D721Med (cell line): ENCODE measurements around the gene IDH2.

Experiments
- DNase-seq: peaks from one replicate; pipeline ENCODE4 v3.0.0; 2011; ENCODE audit warnings: low spot score; ENCODE audit not compliant: insufficient read length
- FAIRE-seq: peaks from 2 replicates; lab custom pipeline; 2011; peaks lifted over from hg19 to GRCh38; lab: Jason Lieb, UNC
- TF ChIP-seq, protein P1 (sequence below): IDR thresholded peaks from 2 replicates; pipeline ENCODE4 v1.5.1; 2012; ENCODE audit warnings: mild to moderate bottlenecking, control low read depth; ENCODE audit not compliant: insufficient read depth; ENCODE audit errors: missing control alignments

IDH2 gene

DNA sequence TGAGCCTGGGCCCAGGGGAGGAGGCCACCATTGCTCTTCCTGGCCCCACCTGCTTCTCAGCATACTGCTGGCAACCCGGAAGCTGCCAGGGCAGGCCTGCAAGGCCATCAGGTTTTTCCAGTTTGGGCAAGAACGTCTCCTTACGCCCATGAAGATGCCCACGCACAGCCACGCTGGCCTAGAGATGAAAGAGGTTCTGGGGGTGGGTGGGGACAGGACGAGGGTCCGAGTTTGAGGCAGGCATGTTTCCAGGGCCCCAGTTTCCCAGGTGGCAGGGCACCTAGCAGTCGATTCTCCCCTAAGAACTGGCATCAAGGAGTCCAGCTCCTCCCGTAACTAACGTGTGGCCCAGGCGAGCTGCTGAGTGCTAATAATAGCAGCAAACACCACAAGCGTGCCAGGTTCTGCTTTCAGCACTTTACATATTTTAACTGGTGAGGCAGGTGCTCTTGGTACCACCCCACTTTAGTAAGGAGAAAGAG lies 55.3 kb downstream of the IDH2 start:
- DNase-seq (no peak), FAIRE-seq (no peak)
- TF ChIP-seq, protein P1, sequence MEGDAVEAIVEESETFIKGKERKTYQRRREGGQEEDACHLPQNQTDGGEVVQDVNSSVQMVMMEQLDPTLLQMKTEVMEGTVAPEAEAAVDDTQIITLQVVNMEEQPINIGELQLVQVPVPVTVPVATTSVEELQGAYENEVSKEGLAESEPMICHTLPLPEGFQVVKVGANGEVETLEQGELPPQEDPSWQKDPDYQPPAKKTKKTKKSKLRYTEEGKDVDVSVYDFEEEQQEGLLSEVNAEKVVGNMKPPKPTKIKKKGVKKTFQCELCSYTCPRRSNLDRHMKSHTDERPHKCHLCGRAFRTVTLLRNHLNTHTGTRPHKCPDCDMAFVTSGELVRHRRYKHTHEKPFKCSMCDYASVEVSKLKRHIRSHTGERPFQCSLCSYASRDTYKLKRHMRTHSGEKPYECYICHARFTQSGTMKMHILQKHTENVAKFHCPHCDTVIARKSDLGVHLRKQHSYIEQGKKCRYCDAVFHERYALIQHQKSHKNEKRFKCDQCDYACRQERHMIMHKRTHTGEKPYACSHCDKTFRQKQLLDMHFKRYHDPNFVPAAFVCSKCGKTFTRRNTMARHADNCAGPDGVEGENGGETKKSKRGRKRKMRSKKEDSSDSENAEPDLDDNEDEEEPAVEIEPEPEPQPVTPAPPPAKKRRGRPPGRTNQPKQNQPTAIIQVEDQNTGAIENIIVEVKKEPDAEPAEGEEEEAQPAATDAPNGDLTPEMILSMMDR: no peak

DNA sequence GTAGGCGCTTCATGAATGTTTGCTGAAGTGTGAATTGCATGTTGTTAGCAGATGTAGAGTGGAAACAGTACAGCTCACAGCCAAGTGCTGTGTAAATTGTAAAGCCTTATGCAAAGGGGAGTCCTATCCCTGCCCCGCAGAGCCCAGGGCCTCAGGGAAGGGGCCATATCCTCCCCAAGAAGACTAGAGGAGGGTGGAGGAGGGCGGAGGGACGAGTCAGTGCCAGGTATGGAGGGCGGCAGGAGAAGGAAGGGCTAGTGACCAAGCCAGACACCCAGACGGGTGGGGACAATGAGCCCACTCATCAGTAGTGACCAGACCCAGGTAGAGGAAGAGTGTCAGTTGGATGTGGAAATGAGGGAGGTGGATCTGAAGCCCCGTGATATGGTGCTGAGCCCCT lies 56.0 kb downstream of the IDH2 start:
- TF ChIP-seq, protein P1: no peak
- FAIRE-seq: no peak
- no peak for DNase-seq

DNA sequence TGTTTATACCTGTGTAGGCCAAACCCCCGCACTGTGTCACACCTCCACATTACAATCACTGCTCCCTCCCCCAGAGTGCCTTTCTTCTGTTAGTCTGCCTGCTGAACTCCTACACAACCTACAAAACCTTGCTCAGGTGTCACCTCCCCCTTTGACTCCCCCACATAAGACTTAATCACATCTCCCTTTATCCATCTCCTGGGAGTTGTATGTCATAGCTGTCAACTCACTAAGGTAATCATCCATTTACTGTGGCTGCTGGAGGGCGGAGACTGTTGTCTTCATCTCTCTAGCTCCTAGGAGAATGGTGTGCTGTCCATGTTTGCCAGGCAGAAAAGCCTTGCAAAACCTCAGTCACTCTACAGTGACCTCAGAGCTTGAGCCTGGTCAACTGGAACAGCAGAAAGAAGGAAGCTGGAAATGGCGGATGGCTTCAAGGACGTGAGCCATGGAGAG lies 57.3 kb downstream of the IDH2 start:
- no peak for FAIRE-seq
- DNase-seq: no peak

DNA sequence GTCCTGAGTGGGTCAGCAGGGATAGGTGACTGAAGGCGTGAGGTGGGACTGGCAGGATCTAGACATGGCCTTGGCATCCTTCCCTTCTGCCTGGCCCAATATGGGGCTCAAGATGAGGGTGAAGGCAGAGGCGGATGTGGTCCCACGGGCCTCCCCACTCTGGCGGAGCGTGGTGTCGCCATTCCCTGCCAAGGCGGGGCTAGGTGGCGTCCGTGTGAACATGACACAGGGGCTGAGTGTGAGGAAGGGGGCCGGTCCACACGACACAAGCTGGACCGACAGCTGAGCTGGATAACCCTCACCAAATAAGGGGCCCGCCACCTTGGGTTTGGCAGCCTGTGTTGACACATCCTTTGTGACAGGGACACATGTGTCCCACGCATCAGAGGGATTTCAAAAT lies 58.1 kb downstream of the IDH2 start:
- FAIRE-seq (no peak), DNase-seq (no peak)
- TF ChIP-seq, protein P1: no peak

More for the DNA sequence above, 57.3 kb downstream of the IDH2 start:
- TF ChIP-seq, protein P1: no peak

DNA sequence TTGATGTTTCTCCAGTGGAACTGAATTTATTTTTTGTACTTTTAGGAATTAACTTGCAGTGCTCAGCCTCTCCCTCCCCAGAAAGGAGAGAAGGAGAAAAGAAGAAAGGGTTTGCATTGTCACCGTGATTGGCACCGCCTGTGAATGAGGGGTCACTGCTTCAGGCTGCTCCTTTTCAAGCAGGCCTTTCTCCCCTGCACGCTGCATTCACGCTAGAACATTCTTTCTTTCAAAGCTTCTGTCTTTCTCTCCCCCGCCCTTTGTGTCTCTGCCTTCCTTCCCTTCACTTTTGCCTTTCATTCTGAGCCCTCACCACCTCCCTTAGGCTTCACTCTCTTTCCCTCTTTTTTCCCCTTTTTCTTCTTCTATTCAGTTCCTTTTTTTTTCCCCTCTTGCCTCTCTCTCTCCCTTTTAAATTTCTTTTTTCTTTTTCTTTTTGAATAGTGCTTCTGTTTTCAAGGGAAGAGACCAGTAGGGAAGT lies 58.7 kb downstream of the IDH2 start:
- no peak for DNase-seq

DNA sequence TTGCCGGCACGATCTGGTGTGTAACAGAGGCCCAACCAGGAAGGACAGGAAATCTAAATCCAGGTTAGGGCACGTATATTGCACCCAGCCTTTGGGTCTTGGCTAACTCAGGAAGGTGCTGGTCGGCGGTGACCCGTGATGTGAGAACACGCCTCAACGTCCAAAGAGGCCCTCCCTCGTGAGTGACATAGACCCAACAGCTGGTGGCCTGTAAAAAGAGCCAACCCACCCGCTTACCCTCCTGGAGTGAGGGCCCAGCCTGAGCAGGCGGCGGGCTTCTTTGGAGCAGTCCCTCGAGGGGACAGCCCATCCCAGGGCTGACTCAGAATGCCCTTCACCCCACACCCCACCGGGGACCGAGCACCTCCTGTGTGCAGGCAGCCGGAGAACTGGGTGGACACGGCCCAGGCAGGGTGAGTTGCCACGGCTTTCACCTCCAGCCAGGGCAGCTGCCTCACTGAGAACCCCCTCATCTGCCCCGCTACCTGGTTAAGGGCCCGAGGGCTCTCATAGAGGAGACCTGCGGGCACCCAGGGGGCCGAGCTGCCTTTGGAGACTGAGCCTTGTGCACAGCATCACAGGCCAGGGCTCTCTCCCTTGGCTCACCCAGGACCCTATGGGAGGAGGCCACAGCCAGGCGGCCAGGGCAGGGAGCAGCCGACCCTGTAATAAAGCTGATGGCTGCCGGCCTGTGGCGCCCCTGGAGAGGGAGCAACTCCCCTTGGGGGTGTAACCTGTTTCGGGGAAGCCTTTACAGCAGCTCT lies 59.3 kb downstream of the IDH2 start:
- TF ChIP-seq, protein P1: no peak
- FAIRE-seq (no peak), DNase-seq (no peak)

More for the DNA sequence above, 58.7 kb downstream of the IDH2 start:
- TF ChIP-seq, protein P1: no peak
- no peak for FAIRE-seq

DNA sequence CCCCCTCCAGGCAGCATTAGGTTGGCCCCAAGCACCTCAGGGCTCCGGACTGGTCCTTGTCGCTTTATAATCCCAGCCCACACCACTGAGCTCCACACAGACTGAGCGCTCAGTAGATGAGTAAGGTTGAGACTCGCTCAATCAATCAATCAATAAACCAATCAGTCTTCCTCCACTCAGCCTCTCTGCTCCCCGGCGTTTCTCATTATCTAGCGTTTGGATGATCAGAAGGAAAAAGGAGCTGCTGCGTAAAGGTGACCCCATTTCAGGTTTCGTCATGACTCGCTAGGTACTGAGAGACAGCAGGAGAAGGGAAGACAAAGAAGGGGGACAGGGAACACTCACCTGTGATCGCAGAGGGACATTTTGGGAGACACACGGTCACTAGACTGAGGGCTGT lies 59.9 kb downstream of the IDH2 start:
- TF ChIP-seq, protein P1: no peak
- no peak for DNase-seq
- FAIRE-seq: no peak
